GM12874 (cell line): ENCODE measurements around the gene HECW1.
A peak's percentile ranks its signal among the peaks of the same experiment; 100 is the strongest.

Source experiments
- TF ChIP-seq, protein P1 (sequence below): IDR thresholded peaks from 2 replicates; pipeline ENCODE4 v1.5.1; 2011; ENCODE audit warnings: low read depth, mild to moderate bottlenecking, control low read depth, low read length, moderate library complexity; ENCODE audit not compliant: insufficient read depth

Gene HECW1

GRCh38 chr7:43247757-43248156 is 135.3 kb downstream of the HECW1 start:
- TF ChIP-seq, protein P1, sequence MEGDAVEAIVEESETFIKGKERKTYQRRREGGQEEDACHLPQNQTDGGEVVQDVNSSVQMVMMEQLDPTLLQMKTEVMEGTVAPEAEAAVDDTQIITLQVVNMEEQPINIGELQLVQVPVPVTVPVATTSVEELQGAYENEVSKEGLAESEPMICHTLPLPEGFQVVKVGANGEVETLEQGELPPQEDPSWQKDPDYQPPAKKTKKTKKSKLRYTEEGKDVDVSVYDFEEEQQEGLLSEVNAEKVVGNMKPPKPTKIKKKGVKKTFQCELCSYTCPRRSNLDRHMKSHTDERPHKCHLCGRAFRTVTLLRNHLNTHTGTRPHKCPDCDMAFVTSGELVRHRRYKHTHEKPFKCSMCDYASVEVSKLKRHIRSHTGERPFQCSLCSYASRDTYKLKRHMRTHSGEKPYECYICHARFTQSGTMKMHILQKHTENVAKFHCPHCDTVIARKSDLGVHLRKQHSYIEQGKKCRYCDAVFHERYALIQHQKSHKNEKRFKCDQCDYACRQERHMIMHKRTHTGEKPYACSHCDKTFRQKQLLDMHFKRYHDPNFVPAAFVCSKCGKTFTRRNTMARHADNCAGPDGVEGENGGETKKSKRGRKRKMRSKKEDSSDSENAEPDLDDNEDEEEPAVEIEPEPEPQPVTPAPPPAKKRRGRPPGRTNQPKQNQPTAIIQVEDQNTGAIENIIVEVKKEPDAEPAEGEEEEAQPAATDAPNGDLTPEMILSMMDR, result no peak

GRCh38 chr7:43248553-43248952 is 136.1 kb downstream of the HECW1 start:
- TF ChIP-seq, protein P1, result no peak

GRCh38 chr7:43248961-43249822 is 136.7 kb downstream of the HECW1 start:
- TF ChIP-seq, protein P1, result no peak

GRCh38 chr7:43249823-43250145 is 137.3 kb downstream of the HECW1 start:
- TF ChIP-seq, protein P1, result no peak

DNA sequence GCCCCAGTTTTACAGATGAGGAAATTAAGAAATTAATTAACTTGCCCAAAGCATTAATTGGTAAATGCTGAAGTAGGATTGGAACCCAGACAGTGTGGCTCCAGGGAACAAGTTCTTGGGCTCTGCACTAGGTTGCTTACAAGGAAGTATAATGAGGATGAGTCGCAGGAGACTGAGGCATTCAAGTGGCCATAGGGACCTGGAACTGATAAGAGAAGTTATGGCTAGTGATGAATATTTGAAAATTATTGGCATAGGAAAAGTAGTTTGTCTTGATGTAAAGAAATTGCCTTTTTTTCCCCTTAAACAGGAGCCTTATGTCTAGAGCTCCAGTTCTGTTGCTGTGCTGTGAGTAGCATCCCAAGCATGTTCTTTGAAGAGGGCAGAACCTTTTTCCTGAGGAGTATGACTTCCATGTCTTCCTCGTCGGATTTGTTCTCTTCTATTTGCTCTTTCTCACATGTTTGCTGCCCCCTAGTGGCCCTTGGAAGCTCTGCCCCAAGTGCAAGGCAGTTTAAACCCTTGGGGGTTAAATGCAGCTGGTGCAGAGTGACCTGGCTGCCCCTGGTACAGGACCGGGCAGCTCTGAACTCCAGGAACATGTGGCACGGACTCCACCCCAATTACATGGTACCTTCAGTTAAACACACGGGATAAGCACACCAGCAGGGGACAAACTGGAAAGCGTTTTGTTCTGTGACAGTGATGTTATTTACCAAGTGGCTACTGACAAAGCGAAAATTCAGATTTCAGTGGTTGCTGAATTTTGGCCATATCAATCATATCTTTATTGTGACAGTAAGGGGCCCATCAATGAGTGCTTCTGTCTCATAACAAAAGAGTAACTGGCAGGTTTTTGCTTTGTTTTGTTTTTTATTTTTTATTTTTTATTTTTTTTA is 148.8 kb downstream of the HECW1 start:
- TF ChIP-seq, protein P1, result peak; percentile 84

- TF ChIP-seq, protein P1, result no peak
Observed at GRCh38 chr7:43265139-43265538, 152.7 kb downstream of the HECW1 start.
